BLaER1 treated with 17β-estradiol and CSF1 and Interleukin-3, amounts not matched to agents 10 nM and 100 nM (cell line): ENCODE data around the gene MAPK7.

Source experiments
- H3K27ac ChIP-seq, 11 experiments: shearing (Covaris generic); formaldehyde crosslinking; 2 replicates each; pipeline ENCODE4 v1.8.1; 2022
- H3K27me3 ChIP-seq, 11 experiments: shearing (Covaris generic); formaldehyde crosslinking; 2 replicates each; pipeline ENCODE4 v1.8.1; 2022
- H3K36me3 ChIP-seq, 11 experiments: shearing (Covaris generic); formaldehyde crosslinking; 2 replicates each; pipeline ENCODE4 v1.8.1; 2022
- H3K4me1 ChIP-seq, 10 experiments: shearing (Covaris generic); formaldehyde crosslinking; 2 replicates each; pipeline ENCODE4 v1.8.1; 2022
- H3K4me2 ChIP-seq, 11 experiments: shearing (Covaris generic); formaldehyde crosslinking; 2 replicates each; pipeline ENCODE4 v1.8.1; 2022
- H3K4me3 ChIP-seq, 10 experiments: shearing (Covaris generic); formaldehyde crosslinking; 2 replicates each; pipeline ENCODE4 v1.8.1; 2022
- H3K9ac ChIP-seq, 11 experiments: shearing (Covaris generic); formaldehyde crosslinking; 2 replicates each; pipeline ENCODE4 v1.8.1; 2022
- H3K9me3 ChIP-seq, 11 experiments: shearing (Covaris generic); formaldehyde crosslinking; replicated peaks in 1 of 11; 2 replicates each; pipeline ENCODE4 v1.8.1; 2022
- H4K20me1 ChIP-seq, 11 experiments: shearing (Covaris generic); formaldehyde crosslinking; 2 replicates each; pipeline ENCODE4 v1.8.1; 2022
- Cebpa-rat ChIP-seq, 11 experiments: shearing (Covaris generic); IDR thresholded peaks; 2 replicates each; pipeline ENCODE4 v1.8.1; 2022

MAPK7 gene

DNA sequence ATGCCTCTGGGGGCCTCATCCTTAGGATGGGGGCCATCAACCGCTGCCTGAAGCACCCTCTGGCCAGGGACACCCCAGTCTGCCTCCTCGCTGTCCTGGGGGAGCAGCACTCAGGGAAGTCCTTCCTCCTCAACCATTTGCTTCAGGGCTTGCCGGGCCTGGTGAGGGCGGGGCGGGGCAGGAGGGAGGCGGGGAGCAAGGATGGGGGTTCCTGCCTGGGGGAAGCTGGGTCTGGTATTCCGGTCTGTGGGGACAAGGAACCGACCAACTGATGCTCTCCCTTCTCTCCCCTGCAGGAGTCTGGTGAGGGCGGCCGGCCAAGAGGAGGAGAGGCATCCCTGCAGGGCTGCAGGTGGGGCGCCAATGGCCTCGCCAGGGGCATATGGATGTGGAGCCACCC lies 34.7 kb downstream of the MAPK7 start:
- H3K4me3 ChIP-seq = no peak overlapping the region
- H3K9me3 ChIP-seq = no peaks in the 10 kb centered on the region
- H3K36me3 ChIP-seq = no peaks in the 10 kb centered on the region
- H3K27ac ChIP-seq = no peak overlapping the region
- H3K4me2 ChIP-seq = no peak overlapping the region
- no peak overlapping the region for H3K9ac ChIP-seq
- peaks cover 0 to 11% (median 0%) of the 10 kb centered on the region in 11 experiments; a peak in 1 of 22 replicates for H4K20me1 ChIP-seq
- H3K4me1 ChIP-seq = no peaks in the 10 kb centered on the region
- TF ChIP-seq Cebpa-rat (IDR thresholded peaks at IDR 0.05) = no peak
- no peaks in the 10 kb centered on the region; a peak in 1 of 22 replicates for H3K27me3 ChIP-seq

DNA sequence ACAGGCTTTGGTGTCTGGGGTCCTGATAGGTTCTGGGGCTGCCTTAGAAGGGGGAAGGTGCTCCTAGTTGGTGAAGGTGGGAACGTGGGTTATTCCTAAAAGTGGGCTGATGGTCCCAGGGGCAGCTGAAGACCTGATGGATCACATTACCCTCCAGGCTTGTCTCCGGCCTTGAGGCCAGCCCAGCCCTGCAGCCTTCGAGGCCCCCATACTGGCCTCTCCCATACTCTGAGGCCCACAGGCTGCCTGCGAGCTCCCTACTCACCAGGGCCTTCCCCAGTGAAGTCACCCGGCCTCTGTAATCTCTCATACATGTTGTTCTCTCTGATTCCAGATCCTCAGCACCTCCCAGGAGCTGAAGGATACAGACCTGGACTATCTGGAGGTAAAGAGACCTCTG lies 35.5 kb downstream of the MAPK7 start:
- Histone ChIP-seq H3K4me1 (no peaks in the 10 kb centered on the region), H4K20me1 (peaks cover 0 to 11% (median 0%) of the 10 kb centered on the region in 11 experiments; a peak in 1 of 22 replicates)

DNA sequence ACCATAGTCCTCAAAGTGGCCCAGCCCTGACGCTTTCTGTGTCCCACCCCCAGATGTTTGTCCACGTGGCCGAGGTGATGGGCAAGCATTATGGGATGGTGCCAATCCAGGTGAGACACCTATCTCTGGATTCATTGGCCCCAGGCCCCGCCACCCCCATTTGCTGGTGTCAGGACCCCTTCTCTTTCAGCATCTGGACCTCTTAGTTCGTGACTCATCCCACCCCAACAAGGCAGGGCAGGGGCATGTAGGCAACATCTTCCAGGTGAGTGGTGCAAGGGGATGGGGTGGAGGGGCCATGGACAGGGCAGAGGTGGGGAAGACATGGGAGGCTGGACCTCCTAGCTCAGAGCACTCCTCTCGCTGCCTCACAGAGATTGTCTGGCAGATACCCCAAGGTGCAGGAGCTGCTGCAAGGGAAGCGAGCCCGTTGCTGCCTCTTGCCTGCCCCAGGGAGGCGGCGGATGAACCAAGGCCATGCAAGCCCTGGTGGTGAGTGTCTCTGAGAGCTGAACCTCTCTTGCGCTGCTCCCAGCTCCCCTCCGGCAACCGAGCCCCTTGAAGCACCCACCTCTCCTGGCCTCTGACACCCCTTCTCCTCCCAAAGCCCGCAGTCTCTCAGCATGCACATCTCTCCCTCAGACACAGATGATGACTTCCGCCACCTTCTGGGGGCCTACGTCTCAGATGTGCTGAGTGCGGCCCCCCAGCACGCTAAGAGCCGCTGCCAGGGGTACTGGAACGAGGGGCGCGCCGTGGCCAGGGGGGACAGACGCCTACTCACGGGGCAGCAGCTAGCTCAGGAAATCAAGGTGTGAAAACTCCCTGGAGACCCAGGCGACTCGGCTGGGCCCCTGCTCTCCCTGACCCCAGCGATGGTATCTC lies 36.3 kb downstream of the MAPK7 start:
- H3K27ac ChIP-seq = no peak overlapping the region
- no peaks in the 10 kb centered on the region; a peak in 1 of 22 replicates for H3K27me3 ChIP-seq
- no peak for TF ChIP-seq Cebpa-rat (IDR thresholded peaks at IDR 0.05)
- no peak overlapping the region for H3K4me2 ChIP-seq
- no peak overlapping the region for H3K9ac ChIP-seq
- H3K4me3 ChIP-seq = no peak overlapping the region
- H4K20me1 ChIP-seq = peaks cover 0 to 11% (median 0%) of the 10 kb centered on the region in 11 experiments; a peak in 1 of 22 replicates
- no peaks in the 10 kb centered on the region for H3K9me3 ChIP-seq
- H3K4me1 ChIP-seq = no peaks in the 10 kb centered on the region
- H3K36me3 ChIP-seq = no peaks in the 10 kb centered on the region

More for the DNA sequence above, 35.5 kb downstream of the MAPK7 start:
- no peaks in the 10 kb centered on the region for H3K36me3 ChIP-seq
- H3K27ac ChIP-seq = no peak overlapping the region
- H3K4me3 ChIP-seq = no peak overlapping the region
- H3K4me2 ChIP-seq = no peak overlapping the region
- no peaks in the 10 kb centered on the region; a peak in 1 of 22 replicates for H3K27me3 ChIP-seq
- no peaks in the 10 kb centered on the region for H3K9me3 ChIP-seq
- no peak overlapping the region for H3K9ac ChIP-seq
- TF ChIP-seq Cebpa-rat (IDR thresholded peaks at IDR 0.05) = no peak

DNA sequence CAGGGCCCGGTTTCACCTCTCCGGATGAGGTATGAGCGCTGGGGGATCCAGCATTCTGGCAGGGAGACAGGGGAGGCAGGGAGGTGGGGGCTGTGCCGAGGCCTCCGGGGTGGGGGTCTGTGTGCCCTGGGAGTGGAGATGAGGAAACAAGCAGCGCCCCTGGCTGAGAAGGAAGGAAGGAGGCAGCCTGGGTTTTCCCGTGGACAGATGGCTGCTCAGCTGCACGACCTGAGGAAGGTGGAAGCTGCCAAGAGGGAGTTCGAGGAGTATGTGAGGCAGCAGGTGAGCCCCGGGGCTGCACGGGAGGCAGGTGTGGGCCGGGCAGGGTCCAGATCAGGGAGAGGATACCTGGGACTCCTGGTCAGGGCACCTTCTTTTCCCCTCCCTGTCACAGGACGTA lies 37.0 kb downstream of the MAPK7 start:
- H3K9me3 ChIP-seq = no peaks in the 10 kb centered on the region
- no peaks in the 10 kb centered on the region; a peak in 1 of 22 replicates for H3K27me3 ChIP-seq
- no peaks in the 10 kb centered on the region for H3K4me1 ChIP-seq
- H3K9ac ChIP-seq = no peak overlapping the region
- no peak overlapping the region for H3K4me3 ChIP-seq
- H3K36me3 ChIP-seq = no peaks in the 10 kb centered on the region
- H3K4me2 ChIP-seq = no peak overlapping the region
- TF ChIP-seq Cebpa-rat (IDR thresholded peaks at IDR 0.05) = no peak
- H4K20me1 ChIP-seq = 0 out of 22 replicates have a peak, but pooled peaks cover 0 to 11% (median 0%) of the 10 kb centered on the region in 11 experiments
- no peak overlapping the region for H3K27ac ChIP-seq

DNA sequence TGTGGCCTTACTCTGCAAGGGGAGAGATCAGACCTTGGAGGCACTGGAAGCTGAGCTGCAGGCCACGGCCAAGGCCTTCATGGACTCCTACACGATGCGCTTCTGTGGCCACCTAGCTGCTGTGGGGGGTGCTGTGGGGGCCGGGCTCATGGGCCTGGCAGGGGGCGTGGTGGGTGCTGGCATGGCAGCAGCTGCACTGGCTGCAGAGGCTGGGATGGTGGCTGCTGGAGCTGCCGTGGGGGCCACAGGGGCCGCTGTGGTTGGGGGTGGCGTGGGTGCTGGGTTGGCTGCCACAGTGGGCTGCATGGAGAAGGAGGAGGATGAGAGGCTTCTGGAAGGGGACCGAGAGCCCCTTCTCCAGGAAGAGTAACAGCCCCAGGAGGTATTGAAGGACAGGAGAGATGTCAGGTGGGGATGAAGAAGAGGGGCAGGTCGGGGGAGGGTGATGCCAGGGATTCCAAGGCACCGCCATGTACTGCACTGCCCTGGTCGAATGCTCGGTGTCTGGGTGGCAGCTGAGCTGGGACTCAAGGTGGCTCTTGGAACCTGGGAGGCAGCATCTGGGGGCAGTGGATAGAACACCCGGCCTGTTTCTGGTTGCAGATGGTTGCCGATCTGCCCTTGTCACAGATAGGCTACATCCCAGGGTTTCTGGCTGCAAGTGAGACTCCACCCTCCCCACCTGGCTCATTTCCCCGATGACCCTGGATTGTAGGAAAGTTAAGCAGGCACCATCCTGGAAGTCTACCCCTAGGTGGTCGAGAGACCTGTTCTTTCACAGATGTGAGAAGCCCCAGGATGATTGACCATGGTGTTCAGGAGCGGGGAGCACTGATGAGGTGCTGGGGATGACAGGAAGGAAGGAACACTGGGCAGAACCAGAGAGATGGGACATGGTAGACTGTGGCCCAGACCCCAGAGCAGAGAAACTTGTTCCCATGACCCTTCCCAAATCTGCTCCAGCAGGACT lies 37.8 kb downstream of the MAPK7 start:
- H3K9me3 ChIP-seq = no peaks in the 10 kb centered on the region
- H3K4me2 ChIP-seq = no peak overlapping the region
- no peak for TF ChIP-seq Cebpa-rat (IDR thresholded peaks at IDR 0.05)

DNA sequence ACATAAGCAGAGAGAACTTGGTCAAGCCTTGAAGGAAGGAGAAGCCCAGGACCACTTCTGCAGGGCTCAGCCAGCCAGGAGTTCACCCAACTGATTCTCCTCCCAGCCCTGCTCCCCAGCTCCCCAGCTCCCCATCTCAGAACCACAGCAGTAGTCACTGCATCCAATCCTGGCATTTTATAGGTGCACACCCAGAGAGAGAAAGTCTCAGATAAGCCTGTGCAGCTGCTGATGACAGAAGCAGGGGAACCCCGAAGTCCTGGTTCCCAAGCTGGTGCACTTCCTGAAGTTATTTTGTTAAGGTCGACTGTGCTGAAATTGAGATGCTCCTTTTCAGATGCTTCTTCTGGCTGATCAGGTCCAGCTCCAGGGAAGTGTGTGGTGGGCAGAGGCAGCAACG lies 39.3 kb downstream of the MAPK7 start:
- TF ChIP-seq Cebpa-rat (IDR thresholded peaks at IDR 0.05) = no peak
- H3K27ac ChIP-seq = no peak overlapping the region

More for the DNA sequence above, 37.8 kb downstream of the MAPK7 start:
- Histone ChIP-seq H3K4me1 (no peaks in the 10 kb centered on the region), H3K27me3 (no peaks in the 10 kb centered on the region; a peak in 1 of 22 replicates), H3K4me3 (no peak overlapping the region), H3K27ac (no peak overlapping the region), H3K36me3 (no peaks in the 10 kb centered on the region), H4K20me1 (0 out of 22 replicates have a peak, but pooled peaks cover 0 to 11% (median 0%) of the 10 kb centered on the region in 11 experiments), H3K9ac (no peak overlapping the region)

DNA sequence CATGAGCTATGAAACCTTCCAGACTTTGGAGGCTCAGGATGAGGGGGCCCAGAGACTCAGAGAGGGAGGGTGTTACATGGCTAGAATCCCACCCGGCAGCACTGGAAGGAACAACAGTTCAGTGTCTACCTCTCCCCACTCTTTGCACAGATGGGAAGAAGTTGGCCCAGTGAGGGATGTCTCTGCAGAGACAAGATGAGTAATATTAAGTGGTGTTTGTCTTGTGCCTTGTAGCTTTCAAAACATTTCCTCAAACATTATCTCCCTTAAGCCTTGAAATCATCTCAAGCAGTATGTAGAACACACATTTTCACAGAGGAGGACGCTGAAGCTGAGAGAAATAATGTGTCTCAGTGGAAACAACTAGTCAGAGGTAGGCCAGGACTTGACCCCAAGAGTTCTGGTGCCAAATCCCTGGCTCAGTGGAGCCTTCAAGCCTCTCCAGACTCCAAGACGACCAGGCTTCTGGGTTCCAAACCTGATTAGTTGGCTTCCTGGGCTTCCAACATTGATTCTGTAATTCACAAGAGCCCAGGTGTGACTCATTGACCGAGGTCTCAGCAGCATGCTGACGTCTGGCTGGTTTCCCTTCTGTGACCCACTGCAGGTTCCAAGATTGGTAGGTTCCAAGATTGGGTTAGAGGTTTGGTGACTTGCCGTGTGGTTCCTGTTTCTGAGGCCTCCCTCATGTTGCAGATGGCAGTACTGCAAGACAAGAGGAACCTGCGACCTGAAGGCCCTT lies 40.1 kb downstream of the MAPK7 start:
- Histone ChIP-seq H3K27me3 (no peaks in the 10 kb centered on the region), H3K9me3 (no peaks in the 10 kb centered on the region), H4K20me1 (0 out of 22 replicates have a peak, but pooled peaks cover 0 to 11% (median 0%) of the 10 kb centered on the region in 11 experiments), H3K36me3 (no peaks in the 10 kb centered on the region), H3K4me3 (no peak overlapping the region), H3K9ac (no peak overlapping the region), H3K4me1 (no peaks in the 10 kb centered on the region), H3K27ac (no peak overlapping the region), H3K4me2 (no peak overlapping the region)
- TF ChIP-seq Cebpa-rat (IDR thresholded peaks at IDR 0.05) = no peak

More for the DNA sequence above, 39.3 kb downstream of the MAPK7 start:
- H3K4me1 ChIP-seq = no peaks in the 10 kb centered on the region
- H4K20me1 ChIP-seq = 0 out of 22 replicates have a peak, but pooled peaks cover 0 to 11% (median 0%) of the 10 kb centered on the region in 11 experiments
- no peak overlapping the region for H3K4me2 ChIP-seq
- no peak overlapping the region for H3K9ac ChIP-seq
- no peak overlapping the region for H3K4me3 ChIP-seq
- no peaks in the 10 kb centered on the region for H3K36me3 ChIP-seq
- no peaks in the 10 kb centered on the region for H3K9me3 ChIP-seq
- no peaks in the 10 kb centered on the region for H3K27me3 ChIP-seq

DNA sequence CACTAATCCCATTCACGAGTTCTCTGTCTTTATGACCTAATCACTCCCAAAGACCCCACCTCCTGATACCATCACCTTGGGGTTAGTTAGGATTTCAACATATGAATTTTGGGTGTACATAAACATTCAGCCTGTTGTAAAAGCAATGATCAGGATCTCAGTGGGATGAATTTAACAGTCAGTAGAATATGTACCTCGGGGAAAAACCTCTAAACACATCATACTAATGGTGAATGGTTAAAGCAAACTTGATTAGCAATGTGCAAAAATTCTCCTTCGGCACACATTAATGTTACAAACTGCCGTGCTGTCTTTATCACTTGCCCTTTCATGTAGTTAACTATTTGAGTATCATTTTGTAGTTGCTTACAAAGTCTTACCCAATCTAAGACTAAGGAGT lies 42.9 kb downstream of the MAPK7 start:
- TF ChIP-seq Cebpa-rat (IDR thresholded peaks at IDR 0.05) = no peak
- no peaks in the 10 kb centered on the region for H3K36me3 ChIP-seq
- H3K4me1 ChIP-seq = peaks cover 0 to 13% (median 0%) of the 10 kb centered on the region in 10 experiments; a peak in 3 of 20 replicates
- no peaks in the 10 kb centered on the region for H3K9me3 ChIP-seq
- H3K9ac ChIP-seq = no peak overlapping the region
- no peak overlapping the region for H3K4me3 ChIP-seq
- H3K27ac ChIP-seq = no peak overlapping the region
- no peaks in the 10 kb centered on the region for H4K20me1 ChIP-seq
- no peaks in the 10 kb centered on the region for H3K27me3 ChIP-seq
- no peak overlapping the region for H3K4me2 ChIP-seq
